Head of caudate nucleus (tissue), 42 donors: ENCODE results near the gene CUBN.
A peak's percentile ranks its signal among the peaks of the same experiment; 100 is the strongest.

Experiments used
- DNase-seq, 42 donors: peaks; one replicate each; pipeline versions ENCODE4 v3.0.0 to v3.0.0-alpha.2; 2020 to 2021; ENCODE audit warnings: mixed read lengths in 7 of 42
- intact Hi-C: fragments of 100-400 bp; cut with DNase I; formaldehyde crosslinking; loops from one replicate; pipeline ENCODE4 v1.15.0; 2022

The CUBN gene

DNA sequence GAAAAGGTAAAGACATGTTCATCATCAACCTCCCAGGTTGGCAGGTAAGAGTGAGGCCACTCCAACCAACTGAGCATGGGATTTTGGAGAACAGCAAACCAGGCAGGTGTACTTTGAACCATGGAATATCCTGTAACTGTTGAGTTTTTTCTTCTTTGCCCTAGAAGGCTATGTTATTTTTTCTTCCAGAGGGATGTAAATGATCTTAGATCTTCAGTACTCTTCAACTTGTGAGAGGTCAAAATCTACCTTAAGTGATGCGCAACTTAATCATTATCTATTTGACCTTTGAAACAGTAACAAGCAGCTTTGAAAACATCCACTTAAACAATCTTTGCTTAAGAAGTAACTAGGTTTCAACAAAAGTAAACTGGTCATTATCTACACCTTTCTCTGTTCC, at the start of gene CUBN:
Gene CUBN (minus strand): TSS at position 71 of the 400 bp plus-strand sequence. CDS start 46 bp downstream, at position 25.
- DNase-seq, result no peak
- intact Hi-C loops, result no loop called here

DNA sequence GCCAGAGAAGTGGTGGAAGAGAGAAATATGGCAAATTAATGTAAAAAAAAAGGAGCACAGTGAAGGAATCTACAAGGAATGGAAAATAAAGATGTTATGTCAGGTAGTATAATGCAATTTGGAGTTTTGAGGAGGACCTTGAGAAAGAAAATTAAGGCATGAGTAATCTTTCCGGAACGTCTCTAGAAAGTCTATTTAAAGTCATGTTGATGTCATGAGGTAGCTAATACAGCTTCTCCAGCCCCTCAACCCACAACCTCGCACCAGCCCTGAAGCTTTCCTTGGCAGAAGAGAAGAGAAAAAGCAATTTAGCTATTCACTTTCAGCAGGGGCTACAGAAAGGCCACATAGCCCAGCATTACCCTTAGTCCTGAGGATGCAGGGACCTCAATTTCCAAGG, 49.4 kb upstream of the CUBN start:
- DNase-seq, result no peak
- intact Hi-C loops, result no loop called here

DNA sequence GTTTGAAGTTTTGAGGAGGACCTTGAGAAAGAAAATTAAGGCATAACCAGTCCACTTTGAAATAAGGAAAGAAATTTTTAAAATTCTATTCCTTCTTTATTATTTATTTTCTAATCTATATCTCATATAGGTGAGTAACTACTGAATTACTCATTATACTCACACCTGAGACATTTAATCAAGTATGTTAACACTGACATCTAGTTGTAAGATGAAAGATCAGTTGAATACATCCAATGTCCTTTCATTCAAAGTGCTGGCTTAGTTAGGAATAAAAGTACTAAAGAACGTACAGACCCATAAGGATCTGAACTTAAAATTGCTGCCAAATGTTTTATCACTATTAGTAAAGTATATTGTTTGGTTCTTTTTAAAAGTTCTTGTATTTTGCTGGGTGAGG, 48.4 kb upstream of the CUBN start:
- no peak for DNase-seq
- intact Hi-C loops, result no loop called here

DNA sequence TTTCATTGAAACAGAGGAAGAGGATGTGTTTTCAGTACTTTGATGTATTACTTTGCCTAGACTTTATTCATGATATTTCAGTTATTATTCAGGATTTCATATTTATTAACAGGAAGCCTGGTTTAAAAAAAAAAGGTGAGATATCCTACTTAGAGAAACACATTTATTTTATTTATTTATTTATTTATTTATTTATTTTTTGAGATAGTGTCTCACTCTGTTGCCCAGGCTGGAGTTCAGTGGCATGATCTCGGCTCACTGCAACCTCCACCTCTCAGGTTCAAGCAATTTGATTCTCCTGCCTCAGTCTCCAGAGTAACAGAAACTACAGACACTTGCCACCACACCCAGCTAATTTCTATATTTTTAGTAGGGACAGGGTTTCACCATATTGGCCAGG, 47.4 kb upstream of the CUBN start:
- intact Hi-C loops, result no loop called here
- DNase-seq, result no peak

DNA sequence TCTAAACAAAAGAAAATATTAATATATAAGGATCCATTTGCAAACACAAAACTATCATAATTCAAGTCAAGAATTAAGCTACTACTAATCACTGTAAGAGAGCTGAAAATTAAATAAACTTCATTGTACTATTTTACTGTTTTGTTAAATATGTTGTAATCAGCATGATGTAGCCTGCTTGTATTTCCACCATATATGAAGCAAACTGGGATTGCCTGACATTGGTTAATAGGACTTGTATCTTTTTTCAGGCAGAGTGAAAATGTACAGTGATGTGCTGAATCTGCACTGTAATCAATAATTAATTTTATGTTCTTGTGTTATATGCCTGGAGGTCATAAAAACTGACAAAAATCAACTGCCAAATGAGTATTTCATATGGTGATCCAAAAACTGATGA, 46.5 kb upstream of the CUBN start:
- DNase-seq, result no peak
- intact Hi-C loops, result no loop called here

DNA sequence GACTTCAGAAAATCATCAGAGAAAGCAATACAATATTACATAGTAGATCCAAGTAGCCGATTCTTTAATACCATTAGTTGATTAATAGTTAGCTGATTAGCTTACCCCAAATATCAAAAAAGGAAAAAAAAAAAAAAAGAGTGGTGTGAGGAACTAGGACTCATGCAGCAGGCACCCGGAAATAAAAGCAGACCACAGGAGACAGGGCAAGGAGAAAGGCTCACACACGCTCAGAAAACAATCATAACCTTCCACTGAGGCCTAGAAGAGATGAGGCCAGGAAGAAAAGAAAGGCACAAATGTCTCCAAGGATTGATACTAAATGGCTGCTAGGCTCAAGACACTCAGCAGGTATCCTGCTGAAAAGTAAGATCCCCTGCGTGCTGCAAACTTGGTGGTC, 45.9 kb upstream of the CUBN start:
- no peak for DNase-seq
- intact Hi-C loops, result no loop called here

DNA sequence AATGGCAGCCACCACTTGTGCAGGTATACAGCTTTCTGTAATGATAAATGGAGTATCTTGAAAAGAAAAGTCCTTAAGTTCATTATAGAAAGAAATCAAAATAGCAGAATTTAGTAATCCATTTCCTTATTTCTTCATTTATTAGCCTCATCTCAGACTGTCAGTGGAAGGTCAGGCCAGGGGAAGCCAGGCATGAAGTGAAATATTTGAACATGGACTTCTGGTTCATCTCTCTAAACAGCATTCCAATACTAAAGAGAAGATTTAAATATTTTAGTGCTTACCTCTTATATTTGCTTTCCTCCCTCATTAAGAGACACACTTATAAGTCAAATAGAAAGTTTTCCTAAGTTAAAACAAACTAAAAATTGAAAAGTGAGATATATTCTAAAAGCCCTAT, 45.0 kb upstream of the CUBN start:
- DNase-seq, result no peak
- intact Hi-C loops, result no loop called here

DNA sequence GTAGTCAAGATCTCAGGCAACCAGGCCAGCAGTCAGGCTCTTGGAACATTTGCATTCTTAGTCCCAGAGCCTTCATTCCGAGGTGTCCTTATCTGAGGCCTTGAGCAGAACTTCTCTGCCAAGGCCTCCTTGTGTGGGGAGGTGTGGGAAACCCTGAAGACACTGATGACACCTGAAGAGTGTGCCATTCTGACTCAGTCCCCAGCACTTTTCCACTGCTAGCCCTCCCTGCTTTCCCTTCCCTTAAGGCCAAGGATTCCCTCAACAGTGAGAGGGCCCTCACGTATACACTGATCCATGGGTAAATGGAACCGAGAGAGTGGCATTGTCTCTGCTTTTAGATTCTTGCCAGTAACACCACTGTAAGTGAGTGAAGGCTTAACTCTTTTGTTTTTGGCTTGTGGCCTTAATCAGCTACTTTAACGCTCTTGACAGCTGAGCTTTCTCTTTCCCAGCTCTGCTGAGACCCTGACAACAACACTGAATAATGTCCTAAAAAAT, 41.6 kb upstream of the CUBN start:
- intact Hi-C loops, result no loop called here
- no peak for DNase-seq

DNA sequence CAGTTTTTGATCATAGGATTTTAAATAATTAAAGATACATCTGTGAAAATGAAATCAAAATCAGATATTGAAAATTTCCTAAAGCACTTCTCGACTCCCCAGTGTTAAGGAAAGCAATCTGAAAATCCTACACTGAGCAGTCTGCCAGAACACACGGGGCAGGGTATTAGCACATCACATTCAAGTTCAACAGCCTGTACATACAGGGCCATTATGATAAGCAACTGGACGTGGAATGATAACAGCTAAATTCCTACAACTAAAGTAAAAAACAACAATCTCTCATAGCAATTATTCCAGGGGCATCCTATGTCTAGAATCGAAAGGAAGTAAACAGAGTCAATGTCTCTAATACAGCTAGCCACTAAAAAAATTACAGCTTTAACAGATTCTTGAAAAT, 40.2 kb upstream of the CUBN start:
- intact Hi-C loops, result no loop called here
- no peak for DNase-seq

DNA sequence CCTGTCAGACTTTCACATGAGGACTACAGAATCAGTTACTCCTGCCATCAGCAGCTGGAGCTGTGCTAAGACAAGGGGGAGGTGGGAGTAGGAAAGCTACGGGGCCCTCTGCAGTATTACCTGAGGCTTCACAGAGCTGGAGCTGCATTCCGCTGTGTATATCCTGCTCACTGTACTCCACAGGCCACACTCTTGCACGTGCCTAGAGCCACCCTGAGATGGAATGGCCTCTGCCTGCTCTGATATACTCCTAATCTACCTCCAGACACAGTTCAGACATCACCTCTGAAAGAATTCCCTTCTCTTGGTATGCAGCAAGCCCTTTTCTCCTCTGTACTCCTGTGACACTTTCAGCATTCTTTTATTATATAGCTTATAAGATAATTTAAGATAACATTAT, 37.1 kb upstream of the CUBN start:
- intact Hi-C loops, result no loop called here
- DNase-seq, result no peak

DNA sequence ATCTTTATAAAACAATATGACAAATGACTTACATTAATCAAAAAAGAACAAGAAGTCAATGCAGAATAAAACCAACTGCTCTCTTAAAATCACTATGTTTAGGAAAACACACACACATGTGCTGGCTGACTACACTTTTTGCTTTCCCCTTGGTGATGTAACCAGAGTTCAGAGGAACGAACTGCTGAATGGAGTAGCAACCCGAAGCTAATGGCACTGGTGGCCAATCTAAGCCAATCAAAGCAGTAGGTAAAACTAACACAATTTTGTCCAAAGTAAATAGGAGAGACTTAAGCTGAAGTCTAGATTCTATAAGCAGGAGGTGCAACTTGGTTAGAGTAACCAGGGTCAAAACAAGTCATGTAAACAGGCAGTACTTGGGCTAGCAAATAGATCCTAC, 33.2 kb upstream of the CUBN start:
- intact Hi-C loops, result no loop called here

DNA sequence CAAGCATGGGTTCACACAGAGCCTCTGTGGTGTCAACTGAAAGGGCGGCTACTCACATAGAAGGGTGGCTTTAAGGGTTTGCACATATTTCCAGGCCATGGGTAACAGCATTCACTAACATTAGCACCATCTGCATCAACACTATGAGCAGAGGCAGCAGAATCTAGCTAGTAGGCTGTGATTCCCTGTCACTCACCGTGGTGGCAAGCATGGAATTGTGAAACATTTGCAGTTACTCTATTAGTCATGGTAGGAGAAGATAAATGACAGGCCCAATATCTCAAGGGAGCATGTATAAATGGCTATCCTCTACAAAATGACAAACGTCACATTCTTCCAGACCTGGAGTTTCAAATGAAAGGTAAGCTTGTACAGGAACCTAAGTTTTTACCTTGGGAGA, 32.2 kb upstream of the CUBN start:
- intact Hi-C loops, result no loop called here
- DNase-seq, result peak in 18 of 42 donors; percentile 9 to 76 (median 28)

More for the DNA sequence above, 33.2 kb upstream of the CUBN start:
- DNase-seq, result no peak

DNA sequence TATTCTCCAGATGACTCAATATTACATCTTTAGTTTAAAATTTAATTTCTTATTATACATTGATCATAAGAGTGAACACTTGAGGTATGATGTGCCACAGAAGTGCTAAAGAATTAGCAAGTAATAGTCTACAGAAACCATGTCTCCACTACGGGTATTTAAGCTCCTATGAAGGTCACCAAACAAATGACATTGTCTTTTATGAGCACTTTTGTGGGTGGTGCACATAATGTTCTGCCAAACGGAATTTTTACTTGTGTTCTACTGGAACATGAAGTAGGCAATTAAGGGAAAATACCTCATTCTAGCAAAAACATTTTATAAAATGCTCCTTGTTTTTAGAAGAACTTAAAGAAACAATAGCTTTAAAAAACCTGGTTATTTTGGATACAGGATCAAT, 27.4 kb upstream of the CUBN start:
- intact Hi-C loops, result no loop called here
- DNase-seq, result no peak

DNA sequence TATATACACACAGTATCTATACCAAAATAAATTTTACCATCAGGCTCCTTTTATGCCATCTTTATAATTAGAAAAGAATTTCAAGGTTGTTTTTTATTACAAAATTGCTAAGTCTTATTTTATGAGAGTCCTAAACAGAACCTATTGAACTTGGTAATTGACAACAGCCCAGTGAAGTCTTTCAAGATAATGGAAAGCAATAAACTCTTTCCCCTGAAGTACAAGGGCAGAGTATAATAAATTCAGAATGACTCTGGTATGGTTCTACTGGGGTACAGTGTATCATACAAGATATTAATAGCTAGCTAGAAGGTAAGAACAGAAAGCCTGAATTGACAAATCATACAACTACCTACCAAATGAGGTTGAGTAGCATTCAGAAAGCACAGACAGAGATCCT, 26.2 kb upstream of the CUBN start:
- intact Hi-C loops, result no loop called here
- DNase-seq, result no peak

DNA sequence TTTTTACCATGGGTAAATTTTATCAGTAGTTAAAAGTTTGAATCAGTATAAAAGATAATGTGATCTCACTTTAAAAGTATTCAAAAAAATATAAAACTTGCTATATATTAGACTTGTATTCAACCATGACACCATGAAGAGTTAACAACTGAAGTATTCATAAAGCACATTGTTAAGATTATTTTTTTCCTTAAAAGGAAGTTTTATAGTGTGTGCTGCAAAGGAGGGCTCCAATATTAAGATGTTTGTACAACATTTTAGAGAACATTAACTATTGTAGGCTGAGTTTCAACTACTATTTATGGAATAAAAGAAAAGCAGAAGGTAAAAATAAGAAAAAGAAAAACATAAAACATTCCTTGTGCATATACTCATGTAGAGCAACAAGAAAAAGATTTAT, 24.5 kb upstream of the CUBN start:
- intact Hi-C loops, result no loop called here

DNA sequence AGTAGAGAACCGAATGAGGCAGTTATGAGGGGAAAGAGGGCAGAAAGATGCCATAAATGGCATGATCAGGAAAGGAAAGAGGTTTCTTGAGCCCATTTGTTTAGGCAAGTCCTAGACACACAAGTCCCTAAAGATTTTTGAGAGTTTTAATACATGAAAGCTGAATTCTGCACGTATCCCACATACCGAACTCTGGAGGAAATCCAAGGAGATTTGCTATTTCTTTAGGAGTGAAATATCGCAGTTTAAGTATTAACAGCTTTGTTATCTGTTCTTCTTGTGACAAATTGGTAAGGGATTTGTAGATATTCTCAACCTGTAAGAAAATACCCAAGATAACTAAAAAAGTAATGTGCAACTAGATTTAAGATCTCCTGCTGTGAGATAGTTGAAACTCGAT, 23.7 kb upstream of the CUBN start:
- intact Hi-C loops, result no loop called here
- DNase-seq, result no peak

More for the DNA sequence above, 24.5 kb upstream of the CUBN start:
- no peak for DNase-seq

DNA sequence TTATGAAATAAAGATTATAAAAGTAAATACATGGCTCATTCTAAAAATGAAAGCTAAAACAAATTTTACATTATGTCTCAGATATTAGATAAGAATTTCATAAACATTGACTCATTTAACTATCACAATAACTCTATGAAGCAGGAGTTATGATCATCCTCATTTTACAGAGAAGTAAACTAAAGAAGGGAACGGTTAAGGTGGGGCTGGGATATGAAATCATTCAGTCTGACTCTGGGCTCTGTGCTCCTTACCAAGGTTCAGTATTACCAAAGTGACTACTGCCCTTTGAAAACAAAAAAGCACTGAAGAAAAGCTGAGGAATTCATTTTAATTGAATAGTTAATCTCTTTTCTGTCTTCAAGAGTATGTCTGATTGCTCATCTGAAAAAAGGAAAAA, 22.1 kb upstream of the CUBN start:
- no peak for DNase-seq
- intact Hi-C loops, result no loop called here

DNA sequence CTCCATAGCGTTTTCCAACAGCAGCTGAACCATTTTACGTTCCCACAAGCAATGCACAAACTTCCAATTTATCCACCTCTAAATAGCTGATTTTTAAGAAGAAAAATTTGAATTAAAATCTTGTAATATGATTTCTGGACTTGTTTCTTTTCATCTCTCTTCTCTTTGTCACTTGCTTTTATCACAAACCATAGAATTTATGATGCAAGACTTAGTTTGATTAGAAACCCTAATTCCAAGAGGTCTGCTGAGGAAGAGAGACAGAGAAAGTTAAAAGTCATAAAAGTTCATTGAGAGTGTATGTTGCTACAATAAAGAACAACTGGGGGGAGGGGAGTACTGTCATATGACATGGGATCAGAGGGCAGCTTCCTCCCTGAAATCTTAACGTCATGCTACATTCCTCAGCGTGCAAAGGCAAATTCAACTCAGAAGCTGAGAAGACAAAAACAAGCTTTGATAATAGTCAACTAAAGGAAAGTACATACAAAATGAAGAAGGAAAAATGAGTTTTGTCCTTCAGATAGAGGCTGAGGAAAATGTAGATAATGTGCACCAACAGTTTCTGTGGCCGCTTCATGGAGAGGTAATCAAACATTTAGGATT, 18.4 kb upstream of the CUBN start:
- intact Hi-C loops, result no loop called here
- DNase-seq, result no peak

DNA sequence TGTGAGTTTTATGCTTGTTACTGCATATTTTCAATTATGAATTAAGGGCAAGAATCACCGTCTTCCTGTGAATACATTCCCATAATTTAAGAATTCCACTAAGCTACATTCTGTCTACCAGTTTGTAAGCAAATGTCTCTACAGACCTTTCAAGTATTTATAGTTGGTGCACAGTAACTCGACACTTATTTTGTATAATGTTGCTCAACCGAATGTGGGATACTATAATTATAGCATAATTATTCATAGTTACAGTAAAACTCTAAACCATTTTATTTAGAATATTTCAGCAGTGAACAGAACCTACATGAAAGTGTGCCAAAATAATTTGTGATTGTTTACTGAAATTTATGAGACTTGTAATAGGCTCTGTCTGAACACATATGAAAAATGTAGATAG, 17.3 kb upstream of the CUBN start:
- intact Hi-C loops, result no loop called here
- DNase-seq, result no peak

DNA sequence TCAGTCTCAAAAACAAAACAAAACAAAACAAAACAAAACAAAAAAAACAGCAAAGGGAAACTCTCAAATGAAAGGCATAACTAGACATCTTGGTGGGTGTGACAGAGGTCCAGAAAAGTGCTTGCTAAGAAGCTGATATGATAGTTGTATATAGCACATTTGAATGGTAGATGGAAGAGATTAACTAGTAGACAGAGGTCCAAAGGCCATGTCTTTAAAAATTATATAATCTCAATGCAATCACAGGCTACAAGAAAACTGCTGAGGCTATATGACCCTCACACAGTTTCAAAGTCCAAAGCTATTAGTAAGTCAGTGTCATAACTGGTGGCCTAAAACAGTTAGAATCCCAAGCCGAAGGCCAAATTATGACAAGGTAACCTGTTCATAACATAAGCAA, 15.6 kb upstream of the CUBN start:
- no peak for DNase-seq
- intact Hi-C loops, result no loop called here

DNA sequence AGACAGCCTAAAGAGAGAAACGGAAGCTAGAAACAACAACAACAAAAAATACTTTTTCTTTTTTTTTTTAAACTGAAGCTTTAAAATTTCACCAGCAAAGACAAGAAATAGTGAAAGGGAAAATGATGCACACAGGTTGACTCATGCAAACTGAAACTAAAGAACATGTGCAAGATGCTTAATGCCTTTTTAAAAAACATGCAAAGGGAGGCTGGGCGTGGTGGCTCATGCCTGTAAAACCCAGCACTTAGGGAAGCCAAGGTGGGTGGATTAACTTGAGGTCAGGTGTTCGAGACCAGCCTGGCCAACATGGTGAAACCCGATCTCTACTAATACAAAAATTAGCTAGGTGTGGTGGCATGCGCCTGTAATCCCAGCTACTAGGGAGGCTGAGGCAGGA, 15.1 kb upstream of the CUBN start:
- no peak for DNase-seq
- intact Hi-C loops, result no loop called here

DNA sequence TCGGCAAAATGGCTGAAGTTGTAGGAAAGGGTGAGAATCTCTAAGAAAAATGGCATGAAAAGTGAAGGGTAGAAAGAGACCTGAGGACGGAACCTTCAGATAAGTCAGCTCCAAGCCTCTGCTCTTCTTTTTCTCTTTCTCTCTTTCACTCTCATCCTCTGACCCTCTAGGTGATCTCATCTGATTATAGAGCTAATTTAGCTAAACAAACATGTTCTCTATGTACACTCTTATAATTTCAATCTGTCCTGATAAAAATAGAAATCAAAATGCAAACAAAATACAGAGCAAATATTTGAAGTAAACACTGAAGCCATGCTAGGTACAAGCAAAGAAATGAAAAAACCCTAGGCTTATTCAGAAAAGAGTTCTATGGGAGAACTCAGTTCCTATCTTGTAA, 14.4 kb upstream of the CUBN start:
- intact Hi-C loops, result no loop called here
- no peak for DNase-seq
